Measurements from ENCODE around the gene FSTL1. TPM values are rescaled to one million over a fixed set of nuclear protein-coding genes. Genes with fewer than 3 reads are reported as not detected.

The FSTL1 gene
- total RNA-seq, 4 donors from 2014 or later: 9.4 to 258 (median 70.7) TPM

DNA sequence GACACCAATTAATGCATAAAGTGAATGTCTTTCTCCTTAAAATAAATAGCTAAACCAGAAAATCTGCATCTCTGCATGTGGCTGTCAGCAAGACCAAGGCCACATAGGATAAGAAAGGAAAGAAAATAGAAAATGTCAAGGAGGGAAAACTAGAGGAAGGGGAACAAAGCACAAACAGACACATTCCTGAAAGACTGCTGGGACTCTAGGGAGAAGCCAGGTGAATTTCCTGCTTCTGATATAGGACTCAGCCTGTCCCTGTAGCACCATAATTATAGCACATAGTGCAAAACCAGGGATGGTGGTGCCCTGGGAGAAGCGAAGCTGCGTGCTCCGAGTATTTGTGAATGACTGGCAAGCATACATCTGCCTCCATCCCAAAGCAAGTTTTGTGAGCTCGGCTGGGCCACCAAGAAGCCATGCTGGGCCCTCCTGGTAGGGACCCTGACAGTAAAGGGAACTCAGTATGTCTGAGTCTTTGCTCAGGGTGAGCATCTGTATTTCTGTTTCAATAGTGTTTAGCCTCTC, 14.2 kb downstream of the FSTL1 start:
- peaks cover 4 to 89% (median 35%) of the 10 kb centered on the region in 3 donors for H3K4me1 ChIP-seq
- WGBS, 2 donors: 84 to 91% methylated on average over 3 to 4 of the region's 4 CpGs
- DNase-seq: no peak
- peak overlapping the region in 2 of 4 donors; percentile 47 to 65 for H3K27ac ChIP-seq
- intact Hi-C loops (cut with DNase I): no loop called here
- H3K4me3 ChIP-seq: no peak overlapping the region
- no peaks in the 10 kb centered on the region for H3K36me3 ChIP-seq
- TF ChIP-seq, protein P1, sequence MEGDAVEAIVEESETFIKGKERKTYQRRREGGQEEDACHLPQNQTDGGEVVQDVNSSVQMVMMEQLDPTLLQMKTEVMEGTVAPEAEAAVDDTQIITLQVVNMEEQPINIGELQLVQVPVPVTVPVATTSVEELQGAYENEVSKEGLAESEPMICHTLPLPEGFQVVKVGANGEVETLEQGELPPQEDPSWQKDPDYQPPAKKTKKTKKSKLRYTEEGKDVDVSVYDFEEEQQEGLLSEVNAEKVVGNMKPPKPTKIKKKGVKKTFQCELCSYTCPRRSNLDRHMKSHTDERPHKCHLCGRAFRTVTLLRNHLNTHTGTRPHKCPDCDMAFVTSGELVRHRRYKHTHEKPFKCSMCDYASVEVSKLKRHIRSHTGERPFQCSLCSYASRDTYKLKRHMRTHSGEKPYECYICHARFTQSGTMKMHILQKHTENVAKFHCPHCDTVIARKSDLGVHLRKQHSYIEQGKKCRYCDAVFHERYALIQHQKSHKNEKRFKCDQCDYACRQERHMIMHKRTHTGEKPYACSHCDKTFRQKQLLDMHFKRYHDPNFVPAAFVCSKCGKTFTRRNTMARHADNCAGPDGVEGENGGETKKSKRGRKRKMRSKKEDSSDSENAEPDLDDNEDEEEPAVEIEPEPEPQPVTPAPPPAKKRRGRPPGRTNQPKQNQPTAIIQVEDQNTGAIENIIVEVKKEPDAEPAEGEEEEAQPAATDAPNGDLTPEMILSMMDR (IDR thresholded peaks at IDR 0.05): no peak
- TF ChIP-seq POLR2A (IDR thresholded peaks at IDR 0.05): no peak
- H3K27me3 ChIP-seq: no peaks in the 10 kb centered on the region
- no peaks in the 10 kb centered on the region for H3K9me3 ChIP-seq

DNA sequence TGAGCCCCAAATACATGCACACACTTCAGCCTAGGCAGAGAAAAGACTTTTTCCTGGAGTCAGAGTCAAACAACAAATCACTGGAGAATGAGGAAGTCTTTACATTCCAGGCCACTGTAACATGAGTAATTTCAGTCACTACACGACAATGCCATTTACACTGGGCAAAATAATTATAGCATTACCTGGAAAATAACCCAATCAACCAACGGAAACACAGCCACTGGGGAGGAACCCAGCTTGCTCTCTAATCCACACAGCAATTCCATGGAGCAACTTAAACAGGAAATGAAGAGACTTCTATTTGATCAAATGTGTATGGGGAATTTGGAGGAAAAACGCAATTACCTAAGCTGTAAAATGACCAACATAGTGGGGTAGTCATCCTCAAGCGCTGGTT, 15.2 kb downstream of the FSTL1 start:
- 45 to 47% methylated on average over 4 of the region's 4 CpGs for WGBS, 2 donors
- peaks cover 4 to 83% (median 31%) of the 10 kb centered on the region in 3 donors for H3K4me1 ChIP-seq
- no peak for TF ChIP-seq POLR2A (IDR thresholded peaks at IDR 0.05)
- TF ChIP-seq, protein P1 (IDR thresholded peaks at IDR 0.05): no peak
- H3K4me3 ChIP-seq: no peak overlapping the region
- no peak for DNase-seq
- H3K27ac ChIP-seq: peak overlapping the region in 3 of 4 donors; percentile 47 to 65 (median 57)
- H3K36me3 ChIP-seq: no peaks in the 10 kb centered on the region
- H3K9me3 ChIP-seq: no peaks in the 10 kb centered on the region
- intact Hi-C loops (cut with DNase I): no loop called here
- H3K27me3 ChIP-seq: no peaks in the 10 kb centered on the region

DNA sequence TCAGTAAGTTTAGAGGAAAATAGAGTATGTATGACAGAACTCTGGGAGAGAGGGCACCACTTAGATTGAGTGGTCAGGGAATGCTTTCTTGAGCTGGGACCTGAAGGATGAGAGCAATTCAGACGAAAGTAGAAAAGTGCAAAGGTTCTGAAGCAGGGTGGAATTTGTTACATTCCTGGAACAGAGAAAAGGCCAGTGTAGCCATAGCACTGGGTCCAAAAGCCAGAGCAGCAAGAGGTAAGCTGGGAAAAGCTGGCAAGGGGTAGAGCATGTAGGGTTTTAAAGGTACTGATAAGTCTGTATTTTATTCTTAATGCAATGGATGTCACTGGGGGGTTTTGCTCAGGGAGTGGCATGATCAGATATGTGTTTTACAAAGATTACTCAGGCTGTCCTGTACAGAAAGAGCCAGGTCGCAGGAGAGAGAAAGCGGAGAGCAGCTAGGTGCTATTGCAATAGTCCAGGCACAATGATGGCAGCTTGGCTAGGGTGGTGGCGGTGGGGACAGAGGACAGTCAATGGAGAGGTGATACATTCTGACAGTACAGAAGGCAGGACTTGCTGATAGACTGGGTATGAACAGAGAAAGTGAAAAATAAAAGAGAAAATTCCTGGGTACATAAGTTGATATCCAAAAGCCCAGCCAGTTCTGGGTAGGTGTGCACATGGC, 17.0 kb downstream of the FSTL1 start:
- H3K27me3 ChIP-seq: no peaks in the 10 kb centered on the region
- TF ChIP-seq, protein P1 (IDR thresholded peaks at IDR 0.05): no peak
- TF ChIP-seq POLR2A (IDR thresholded peaks at IDR 0.05): no peak
- no peak for DNase-seq
- peaks cover 4 to 80% (median 30%) of the 10 kb centered on the region in 3 donors for H3K4me1 ChIP-seq
- intact Hi-C loops (cut with DNase I): no loop called here
- no peaks in the 10 kb centered on the region for H3K9me3 ChIP-seq
- H3K36me3 ChIP-seq: no peaks in the 10 kb centered on the region
- H3K4me3 ChIP-seq: no peak overlapping the region
- H3K27ac ChIP-seq: peak overlapping the region in 3 of 4 donors; percentile 54 to 61 (median 60)
- 92 to 94% methylated on average over 4 of the region's 4 CpGs for WGBS, 2 donors

DNA sequence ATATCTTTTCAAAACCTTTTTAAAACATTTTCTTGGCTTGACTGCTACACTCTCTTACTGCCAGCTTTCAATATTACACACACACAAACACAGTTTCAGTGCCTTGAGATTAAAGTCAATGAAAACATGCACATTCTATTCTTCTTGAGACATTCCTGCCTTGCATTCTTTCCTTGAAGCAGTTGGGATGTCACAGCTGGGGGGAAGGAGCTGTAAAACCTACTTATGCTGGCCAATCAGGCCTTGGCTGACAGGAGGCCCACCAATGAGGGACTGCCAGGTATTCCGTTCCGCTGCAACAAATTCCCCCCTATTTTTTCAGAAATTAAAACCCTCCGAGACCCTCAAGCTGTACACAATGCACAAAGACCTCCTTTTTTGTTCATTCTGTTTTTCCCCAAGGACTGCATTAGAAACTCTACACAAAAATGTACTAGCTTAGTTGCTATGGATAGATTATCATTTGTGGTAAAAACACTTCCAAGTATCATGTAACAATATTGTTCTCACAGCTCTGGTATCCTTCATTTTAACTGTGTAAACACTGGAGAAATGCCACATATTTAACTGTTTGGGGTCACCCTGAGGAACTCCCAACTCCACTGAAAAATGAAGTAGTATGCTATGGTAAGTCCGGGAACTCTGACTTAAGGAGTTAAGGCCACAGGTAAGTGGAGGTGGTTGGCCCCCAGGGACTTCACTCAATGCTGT, 18.5 kb downstream of the FSTL1 start:
- Histone ChIP-seq H3K36me3 (no peaks in the 10 kb centered on the region), H3K4me3 (no peak overlapping the region), H3K27me3 (no peaks in the 10 kb centered on the region), H3K27ac (peak overlapping the region; percentile 21 to 61 (median 57)), H3K9me3 (no peaks in the 10 kb centered on the region), H3K4me1 (peaks cover 4 to 78% (median 27%) of the 10 kb centered on the region in 3 donors)
- intact Hi-C loops (cut with DNase I): no loop called here
- no peak for DNase-seq
- TF ChIP-seq, protein P1 (IDR thresholded peaks at IDR 0.05): no peak
- TF ChIP-seq POLR2A (IDR thresholded peaks at IDR 0.05): no peak
- 73 to 85% methylated on average over 4 of the region's 4 CpGs for WGBS, 2 donors

DNA sequence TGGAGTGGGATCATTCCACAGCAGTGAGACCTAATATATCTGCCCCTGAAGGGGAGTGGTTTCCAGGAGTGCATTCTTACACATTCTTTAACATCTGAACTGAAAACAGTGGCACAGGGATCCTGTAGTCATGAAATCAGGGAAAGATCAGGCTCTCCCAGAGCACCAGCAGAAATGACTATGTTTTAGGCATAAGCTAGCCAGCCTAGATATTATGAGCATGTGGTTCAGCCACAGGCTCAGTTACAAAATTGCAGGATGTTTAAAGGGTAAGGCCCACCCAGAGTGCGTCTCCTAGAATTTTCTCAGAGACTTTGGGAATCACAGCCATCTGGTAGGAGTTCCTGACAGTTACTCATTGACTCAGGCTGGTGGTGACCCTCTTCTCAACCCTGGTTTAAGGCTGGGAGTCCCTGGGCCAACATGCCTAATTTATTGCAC, 20.9 kb downstream of the FSTL1 start:
- intact Hi-C loops (cut with DNase I): no loop called here
- no peaks in the 10 kb centered on the region for H3K27me3 ChIP-seq
- no peak overlapping the region for H3K4me3 ChIP-seq
- H3K9me3 ChIP-seq: no peaks in the 10 kb centered on the region
- TF ChIP-seq POLR2A (IDR thresholded peaks at IDR 0.05): no peak
- TF ChIP-seq, protein P1 (IDR thresholded peaks at IDR 0.05): no peak
- DNase-seq: no peak
- 63 to 83% methylated on average over 1 of the region's 1 CpG for WGBS, 2 donors
- peak overlapping the region in 3 of 4 donors; percentile 9 to 29 (median 11) for H3K27ac ChIP-seq
- peaks cover 0 to 80% (median 36%) of the 10 kb centered on the region in 3 donors for H3K4me1 ChIP-seq
- no peaks in the 10 kb centered on the region for H3K36me3 ChIP-seq
